Measurements from ENCODE around the gene ECE2.

ECE2 gene

DNA sequence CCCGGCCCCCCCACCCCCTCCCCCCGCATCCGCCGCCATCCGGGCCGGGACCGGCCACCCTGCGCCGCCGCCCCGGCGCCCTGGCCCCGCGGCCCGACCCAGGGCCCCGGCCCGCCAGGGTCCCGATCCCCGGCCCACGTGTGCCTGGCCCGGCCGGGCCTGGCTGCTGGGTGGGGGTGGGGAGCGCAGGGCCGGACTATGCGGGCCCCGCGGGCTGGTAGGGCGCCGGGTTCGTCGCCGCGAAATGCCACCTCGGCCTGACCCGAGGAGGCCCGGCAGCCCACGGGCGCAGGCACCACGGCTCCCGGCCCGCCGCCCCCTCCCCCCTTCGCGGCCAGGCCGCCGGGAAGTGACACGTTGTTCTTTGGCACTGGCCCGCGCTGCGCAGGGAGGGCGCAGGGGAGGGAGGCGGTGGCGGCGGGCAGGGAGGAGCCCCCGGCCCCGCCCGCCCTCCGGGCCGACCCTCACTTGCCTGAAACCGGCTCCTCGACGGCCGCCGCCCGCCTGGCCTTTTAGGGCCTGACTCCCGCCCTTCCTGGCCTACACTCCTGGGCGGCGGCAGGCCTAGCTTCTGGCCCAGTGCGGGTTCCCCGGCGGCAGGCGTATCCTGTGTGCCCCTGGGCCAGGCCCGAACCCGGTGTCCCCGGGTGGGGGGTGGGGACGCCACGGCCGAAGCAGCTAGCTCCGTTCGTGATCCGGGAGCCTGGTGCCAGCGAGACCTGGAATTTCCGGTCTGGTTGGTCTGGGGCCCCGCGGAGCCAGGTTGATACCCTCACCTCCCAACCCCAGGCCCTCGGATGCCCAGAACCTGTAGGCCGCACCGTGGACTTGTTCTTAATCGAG lies 39.1 kb downstream of the ECE2 start (continued):
- TF ChIP-seq ZNF391 (tag by site-specific recombination; IDR thresholded peaks at IDR 0.05; ENCODE audit: borderline replicate concordance, low read depth) (no peak), ZNF423 (tag by site-specific recombination; IDR thresholded peaks at IDR 0.05) (no peak), OSR2 (tag by site-specific recombination; IDR thresholded peaks at IDR 0.05) (no peak), ZNF473 (tag by site-specific recombination; IDR thresholded peaks at IDR 0.05) (no peak), ZNF239 (tag by site-specific recombination; IDR thresholded peaks at IDR 0.05) (no peak), FEZF1 (tag by site-specific recombination; IDR thresholded peaks at IDR 0.05) (no peak), KLF1 (tag by site-specific recombination; IDR thresholded peaks at IDR 0.05) (peak; percentile 59), ZNF514 (tag by site-specific recombination; IDR thresholded peaks at IDR 0.05) (no peak), ZSCAN30 (tag by site-specific recombination; IDR thresholded peaks at IDR 0.05) (no peak), ZNF366 (tag by site-specific recombination; conservative IDR thresholded peaks at IDR 0.05) (no peak), ZNF274 (IDR thresholded peaks at IDR 0.05; ENCODE audit: low read length) (no peak), ZNF274 (tag by site-specific recombination; IDR thresholded peaks at IDR 0.05; ENCODE audit: borderline replicate concordance) (no peak), KLF7 (tag by site-specific recombination; IDR thresholded peaks at IDR 0.05; ENCODE audit: borderline replicate concordance) (0 out of 2 replicates have a peak, but pooled peaks have one; percentile 32), ZIC2 (tag by site-specific recombination; IDR thresholded peaks at IDR 0.05) (no peak), ZNF394 (tag by site-specific recombination; IDR thresholded peaks at IDR 0.05; ENCODE audit: borderline replicate concordance) (no peak), ZNF157 (tag by site-specific recombination; IDR thresholded peaks at IDR 0.05) (no peak), KLF9 (tag by site-specific recombination; IDR thresholded peaks at IDR 0.05; ENCODE audit: low read depth) (peak; percentile 39; the same call in 1 of the 2 replicates), ZBTB21 (tag by site-specific recombination; IDR thresholded peaks at IDR 0.05) (no peak), ZNF335 (tag by site-specific recombination; conservative IDR thresholded peaks at IDR 0.05) (peak; percentile 63), SP2 (tag by site-specific recombination; IDR thresholded peaks at IDR 0.05) (peak; percentile 24; the same call in 1 of the 2 replicates), SCRT1 (tag by site-specific recombination; IDR thresholded peaks at IDR 0.05; ENCODE audit: borderline replicate concordance) (no peak), ZNF23 (tag by site-specific recombination; IDR thresholded peaks at IDR 0.05; ENCODE audit: borderline replicate concordance) (no peak), ZFP3 (tag by site-specific recombination; IDR thresholded peaks at IDR 0.05; ENCODE audit: low read depth) (no peak), ZNF76 (tag by site-specific recombination; IDR thresholded peaks at IDR 0.05; ENCODE audit: borderline replicate concordance, low read depth) (peak; percentile 33; the same call in 1 of the 2 replicates), TCF7L2 (IDR thresholded peaks at IDR 0.05; ENCODE audit: borderline replicate concordance, low read depth, low read length) (no peak), ZNF624 (tag by site-specific recombination; IDR thresholded peaks at IDR 0.05) (no peak), ZNF629 (tag by site-specific recombination; IDR thresholded peaks at IDR 0.05) (no peak), ZNF184 (tag by site-specific recombination; IDR thresholded peaks at IDR 0.05) (no peak)
- TF ChIP-seq, protein P1, sequence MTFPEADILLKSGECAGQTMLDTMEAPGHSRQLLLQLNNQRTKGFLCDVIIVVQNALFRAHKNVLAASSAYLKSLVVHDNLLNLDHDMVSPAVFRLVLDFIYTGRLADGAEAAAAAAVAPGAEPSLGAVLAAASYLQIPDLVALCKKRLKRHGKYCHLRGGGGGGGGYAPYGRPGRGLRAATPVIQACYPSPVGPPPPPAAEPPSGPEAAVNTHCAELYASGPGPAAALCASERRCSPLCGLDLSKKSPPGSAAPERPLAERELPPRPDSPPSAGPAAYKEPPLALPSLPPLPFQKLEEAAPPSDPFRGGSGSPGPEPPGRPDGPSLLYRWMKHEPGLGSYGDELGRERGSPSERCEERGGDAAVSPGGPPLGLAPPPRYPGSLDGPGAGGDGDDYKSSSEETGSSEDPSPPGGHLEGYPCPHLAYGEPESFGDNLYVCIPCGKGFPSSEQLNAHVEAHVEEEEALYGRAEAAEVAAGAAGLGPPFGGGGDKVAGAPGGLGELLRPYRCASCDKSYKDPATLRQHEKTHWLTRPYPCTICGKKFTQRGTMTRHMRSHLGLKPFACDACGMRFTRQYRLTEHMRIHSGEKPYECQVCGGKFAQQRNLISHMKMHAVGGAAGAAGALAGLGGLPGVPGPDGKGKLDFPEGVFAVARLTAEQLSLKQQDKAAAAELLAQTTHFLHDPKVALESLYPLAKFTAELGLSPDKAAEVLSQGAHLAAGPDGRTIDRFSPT (tag by site-specific recombination; IDR thresholded peaks at IDR 0.05) = peak; percentile 76
- TF ChIP-seq, protein P2, sequence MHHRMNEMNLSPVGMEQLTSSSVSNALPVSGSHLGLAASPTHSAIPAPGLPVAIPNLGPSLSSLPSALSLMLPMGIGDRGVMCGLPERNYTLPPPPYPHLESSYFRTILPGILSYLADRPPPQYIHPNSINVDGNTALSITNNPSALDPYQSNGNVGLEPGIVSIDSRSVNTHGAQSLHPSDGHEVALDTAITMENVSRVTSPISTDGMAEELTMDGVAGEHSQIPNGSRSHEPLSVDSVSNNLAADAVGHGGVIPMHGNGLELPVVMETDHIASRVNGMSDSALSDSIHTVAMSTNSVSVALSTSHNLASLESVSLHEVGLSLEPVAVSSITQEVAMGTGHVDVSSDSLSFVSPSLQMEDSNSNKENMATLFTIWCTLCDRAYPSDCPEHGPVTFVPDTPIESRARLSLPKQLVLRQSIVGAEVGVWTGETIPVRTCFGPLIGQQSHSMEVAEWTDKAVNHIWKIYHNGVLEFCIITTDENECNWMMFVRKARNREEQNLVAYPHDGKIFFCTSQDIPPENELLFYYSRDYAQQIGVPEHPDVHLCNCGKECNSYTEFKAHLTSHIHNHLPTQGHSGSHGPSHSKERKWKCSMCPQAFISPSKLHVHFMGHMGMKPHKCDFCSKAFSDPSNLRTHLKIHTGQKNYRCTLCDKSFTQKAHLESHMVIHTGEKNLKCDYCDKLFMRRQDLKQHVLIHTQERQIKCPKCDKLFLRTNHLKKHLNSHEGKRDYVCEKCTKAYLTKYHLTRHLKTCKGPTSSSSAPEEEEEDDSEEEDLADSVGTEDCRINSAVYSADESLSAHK (tag by site-specific recombination; IDR thresholded peaks at IDR 0.05) = no peak
- TF ChIP-seq, protein P3, sequence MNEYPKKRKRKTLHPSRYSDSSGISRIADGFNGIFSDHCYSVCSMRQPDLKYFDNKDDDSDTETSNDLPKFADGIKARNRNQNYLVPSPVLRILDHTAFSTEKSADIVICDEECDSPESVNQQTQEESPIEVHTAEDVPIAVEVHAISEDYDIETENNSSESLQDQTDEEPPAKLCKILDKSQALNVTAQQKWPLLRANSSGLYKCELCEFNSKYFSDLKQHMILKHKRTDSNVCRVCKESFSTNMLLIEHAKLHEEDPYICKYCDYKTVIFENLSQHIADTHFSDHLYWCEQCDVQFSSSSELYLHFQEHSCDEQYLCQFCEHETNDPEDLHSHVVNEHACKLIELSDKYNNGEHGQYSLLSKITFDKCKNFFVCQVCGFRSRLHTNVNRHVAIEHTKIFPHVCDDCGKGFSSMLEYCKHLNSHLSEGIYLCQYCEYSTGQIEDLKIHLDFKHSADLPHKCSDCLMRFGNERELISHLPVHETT (tag by site-specific recombination; IDR thresholded peaks at IDR 0.05) = no peak
- TF ChIP-seq, protein P4, sequence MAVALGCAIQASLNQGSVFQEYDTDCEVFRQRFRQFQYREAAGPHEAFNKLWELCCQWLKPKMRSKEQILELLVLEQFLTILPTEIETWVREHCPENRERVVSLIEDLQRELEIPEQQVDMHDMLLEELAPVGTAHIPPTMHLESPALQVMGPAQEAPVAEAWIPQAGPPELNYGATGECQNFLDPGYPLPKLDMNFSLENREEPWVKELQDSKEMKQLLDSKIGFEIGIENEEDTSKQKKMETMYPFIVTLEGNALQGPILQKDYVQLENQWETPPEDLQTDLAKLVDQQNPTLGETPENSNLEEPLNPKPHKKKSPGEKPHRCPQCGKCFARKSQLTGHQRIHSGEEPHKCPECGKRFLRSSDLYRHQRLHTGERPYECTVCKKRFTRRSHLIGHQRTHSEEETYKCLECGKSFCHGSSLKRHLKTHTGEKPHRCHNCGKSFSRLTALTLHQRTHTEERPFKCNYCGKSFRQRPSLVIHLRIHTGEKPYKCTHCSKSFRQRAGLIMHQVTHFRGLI (tag by site-specific recombination; IDR thresholded peaks at IDR 0.05) = no peak
- TF ChIP-seq, protein P5, sequence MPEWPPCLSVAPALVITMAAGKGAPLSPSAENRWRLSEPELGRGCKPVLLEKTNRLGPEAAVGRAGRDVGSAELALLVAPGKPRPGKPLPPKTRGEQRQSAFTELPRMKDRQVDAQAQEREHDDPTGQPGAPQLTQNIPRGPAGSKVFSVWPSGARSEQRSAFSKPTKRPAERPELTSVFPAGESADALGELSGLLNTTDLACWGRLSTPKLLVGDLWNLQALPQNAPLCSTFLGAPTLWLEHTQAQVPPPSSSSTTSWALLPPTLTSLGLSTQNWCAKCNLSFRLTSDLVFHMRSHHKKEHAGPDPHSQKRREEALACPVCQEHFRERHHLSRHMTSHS (tag by site-specific recombination; IDR thresholded peaks at IDR 0.05) = no peak

All from HEK293 (cell line).